Left colon (tissue), 2 donors: ENCODE data around the gene RELT. TPM values are rescaled to one million over a fixed set of nuclear protein-coding genes. Genes with fewer than 3 reads are reported as not detected.
A peak's percentile ranks its signal among the peaks of the same experiment; 100 is the strongest.

Experiments
- ATAC-seq: fragments of 200-7000 bp; cut with Tn5 transposase; one replicate; pipeline ENCODE4 v1.9.1; 2020; ENCODE audit warnings: mild to moderate bottlenecking, moderate library complexity
- DNase-seq, 2 donors: peaks; one replicate each; pipeline ENCODE4 v3.0.0-alpha.2; 2020
- intact Hi-C, 2 donors: fragments of 100-400 bp; cut with DNase I in 1 of 2; cut with micrococcal nuclease in 1 of 2; formaldehyde crosslinking; loops; one replicate each; pipeline versions ENCODE4 v1.11.2 to v1.14.0; 2022; cut with DNase I, micrococcal nuclease
- total RNA-seq, 2 donors: library from RNA; stranded (reverse); fragmentation: NEBNext Ultra II Directional; extraction: Animal tissue kit (Norgen Biotek cat#: 25700); gene quantifications; one replicate each; pipeline ENCODE4 v1.2.1, GENCODE V29; 2021
- donor health status: DM: no; HTN: no; CAD: no.
- donor health status: DM: yes; HTN: yes; CAD: no.

The RELT gene
- total RNA-seq, 2 donors from 2014 or later = 2.6 to 3.1 TPM

- DNase-seq (no peak), ATAC-seq (no peak)
- intact Hi-C loops = no loop called here
Observed at GRCh38 chr11:73345481-73346160, 30.6 kb upstream of the RELT start.

- DNase-seq (no peak), ATAC-seq (no peak)
- intact Hi-C loops = no loop called here
Observed at GRCh38 chr11:73346186-73346935, 29.8 kb upstream of the RELT start.

GRCh38 chr11:73347067-73347466 is 29.1 kb upstream of the RELT start:
- DNase-seq (no peak), ATAC-seq (no peak)
- intact Hi-C loops = no loop called here

GRCh38 chr11:73348838-73349237 is 27.4 kb upstream of the RELT start:
- no peak for ATAC-seq
- intact Hi-C loops = no loop called here
- no peak for DNase-seq

- DNase-seq (no peak), ATAC-seq (no peak)
- intact Hi-C loops = loop anchor here in 1 of 2 donors (2.0 kb wide), 1 partner anchor 43 kb away; no protein-coding TSS in a partner anchor
Observed at GRCh38 chr11:73349633-73350032, 26.6 kb upstream of the RELT start.

- ATAC-seq = peak; percentile 67
- intact Hi-C loops = loop anchor here in 1 of 2 donors (2.0 kb wide), 1 partner anchor 42 kb away; no protein-coding TSS in a partner anchor
- DNase-seq = peak in 1 of 2 donors; percentile 47
Observed at GRCh38 chr11:73350908-73351636, 25.1 kb upstream of the RELT start.

GRCh38 chr11:73353422-73353821 is 22.8 kb upstream of the RELT start:
- intact Hi-C loops = no loop called here
- DNase-seq = no peak
- ATAC-seq = no peak

GRCh38 chr11:73355109-73355508 is 21.1 kb upstream of the RELT start:
- no peak for DNase-seq
- intact Hi-C loops = no loop called here
- ATAC-seq = no peak

GRCh38 chr11:73356979-73357860 is 19.0 kb upstream of the RELT start:
- DNase-seq (no peak), ATAC-seq (no peak)
- intact Hi-C loops = no loop called here

GRCh38 chr11:73358071-73358470 is 18.1 kb upstream of the RELT start:
- ATAC-seq = no peak
- no peak for DNase-seq
- intact Hi-C loops = no loop called here

GRCh38 chr11:73359341-73359740 is 16.9 kb upstream of the RELT start:
- intact Hi-C loops = no loop called here
- ATAC-seq = no peak
- DNase-seq = no peak

- ATAC-seq (no peak), DNase-seq (no peak)
- intact Hi-C loops = no loop called here
Observed at GRCh38 chr11:73359930-73360742, 16.1 kb upstream of the RELT start.

- DNase-seq (no peak), ATAC-seq (no peak)
- intact Hi-C loops = no loop called here
Observed at GRCh38 chr11:73360743-73361369, 15.3 kb upstream of the RELT start.

- ATAC-seq = no peak
- intact Hi-C loops = no loop called here
- DNase-seq = no peak
Observed at GRCh38 chr11:73361953-73362776, 14.0 kb upstream of the RELT start.

GRCh38 chr11:73363147-73363546 is 13.1 kb upstream of the RELT start:
- intact Hi-C loops = no loop called here
- ATAC-seq (no peak), DNase-seq (no peak)

GRCh38 chr11:73365352-73366264 is 10.6 kb upstream of the RELT start:
- intact Hi-C loops = no loop called here
- no peak for ATAC-seq
- DNase-seq = no peak
